ENCODE measurements around the gene CDX1.

Gene CDX1

DNA sequence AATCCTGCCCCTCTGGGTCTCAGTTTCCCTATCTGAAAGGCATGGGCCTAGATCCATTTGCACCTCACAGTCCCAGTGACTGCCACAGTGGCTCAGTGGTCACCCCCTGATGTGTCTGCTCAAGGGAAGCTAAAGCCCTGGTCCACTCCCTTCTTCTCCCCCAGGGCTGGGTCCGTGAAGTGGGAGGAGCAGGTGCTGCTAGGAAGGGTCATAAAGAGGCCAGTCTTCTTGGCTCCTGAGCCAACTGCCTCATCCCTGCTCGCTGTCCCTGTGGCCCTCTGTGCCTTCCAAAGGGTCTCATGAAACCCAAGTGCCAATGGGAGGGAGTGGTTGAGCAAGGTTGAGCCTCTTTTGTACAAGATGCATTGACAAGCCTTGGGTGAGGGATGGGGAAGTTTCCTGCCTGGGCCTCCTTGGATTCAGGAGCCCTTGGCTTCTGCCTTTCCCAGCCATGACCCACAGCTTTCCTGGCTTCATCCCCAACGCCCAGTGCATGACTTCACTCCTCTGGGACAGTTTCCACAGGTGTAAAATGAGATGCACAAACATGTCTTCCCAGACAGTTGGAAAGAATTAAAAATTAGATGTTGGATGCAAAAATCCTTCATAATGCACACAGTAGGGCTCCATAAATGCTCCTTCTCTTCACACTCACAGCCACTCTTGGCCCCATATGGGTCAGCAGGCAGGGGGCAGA lies 21.7 kb downstream of the CDX1 start:
- no peak overlapping the region for H3K4me3 ChIP-seq (ENCODE audit: low read depth, low read length)
- TF ChIP-seq, protein P1, sequence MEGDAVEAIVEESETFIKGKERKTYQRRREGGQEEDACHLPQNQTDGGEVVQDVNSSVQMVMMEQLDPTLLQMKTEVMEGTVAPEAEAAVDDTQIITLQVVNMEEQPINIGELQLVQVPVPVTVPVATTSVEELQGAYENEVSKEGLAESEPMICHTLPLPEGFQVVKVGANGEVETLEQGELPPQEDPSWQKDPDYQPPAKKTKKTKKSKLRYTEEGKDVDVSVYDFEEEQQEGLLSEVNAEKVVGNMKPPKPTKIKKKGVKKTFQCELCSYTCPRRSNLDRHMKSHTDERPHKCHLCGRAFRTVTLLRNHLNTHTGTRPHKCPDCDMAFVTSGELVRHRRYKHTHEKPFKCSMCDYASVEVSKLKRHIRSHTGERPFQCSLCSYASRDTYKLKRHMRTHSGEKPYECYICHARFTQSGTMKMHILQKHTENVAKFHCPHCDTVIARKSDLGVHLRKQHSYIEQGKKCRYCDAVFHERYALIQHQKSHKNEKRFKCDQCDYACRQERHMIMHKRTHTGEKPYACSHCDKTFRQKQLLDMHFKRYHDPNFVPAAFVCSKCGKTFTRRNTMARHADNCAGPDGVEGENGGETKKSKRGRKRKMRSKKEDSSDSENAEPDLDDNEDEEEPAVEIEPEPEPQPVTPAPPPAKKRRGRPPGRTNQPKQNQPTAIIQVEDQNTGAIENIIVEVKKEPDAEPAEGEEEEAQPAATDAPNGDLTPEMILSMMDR (IDR thresholded peaks at IDR 0.05; ENCODE audit: borderline replicate concordance, insufficient read depth, low read depth, low read length), result no peak

DNA sequence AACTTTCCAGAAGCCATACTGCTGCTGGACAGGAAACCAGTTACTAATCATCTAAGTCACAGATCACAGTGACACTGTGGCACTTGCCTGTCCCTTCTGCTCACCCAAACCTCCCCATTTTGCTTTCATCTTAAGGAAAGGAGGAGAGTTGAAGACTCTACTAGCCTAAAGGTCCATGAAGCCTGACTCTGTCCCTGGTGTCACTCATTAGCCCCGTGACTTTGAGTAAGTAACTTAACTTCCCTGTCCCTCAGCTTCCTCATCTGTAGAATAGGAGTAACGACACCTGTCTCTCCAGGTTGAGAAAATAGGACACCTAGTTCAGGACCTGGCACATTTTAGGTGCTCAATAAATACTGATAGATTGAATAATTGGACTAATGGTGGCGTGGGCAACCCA lies 22.7 kb downstream of the CDX1 start:
- no peak overlapping the region for H3K4me3 ChIP-seq (ENCODE audit: low read depth, low read length)
- TF ChIP-seq, protein P1 (IDR thresholded peaks at IDR 0.05; ENCODE audit: borderline replicate concordance, insufficient read depth, low read depth, low read length), result no peak

DNA sequence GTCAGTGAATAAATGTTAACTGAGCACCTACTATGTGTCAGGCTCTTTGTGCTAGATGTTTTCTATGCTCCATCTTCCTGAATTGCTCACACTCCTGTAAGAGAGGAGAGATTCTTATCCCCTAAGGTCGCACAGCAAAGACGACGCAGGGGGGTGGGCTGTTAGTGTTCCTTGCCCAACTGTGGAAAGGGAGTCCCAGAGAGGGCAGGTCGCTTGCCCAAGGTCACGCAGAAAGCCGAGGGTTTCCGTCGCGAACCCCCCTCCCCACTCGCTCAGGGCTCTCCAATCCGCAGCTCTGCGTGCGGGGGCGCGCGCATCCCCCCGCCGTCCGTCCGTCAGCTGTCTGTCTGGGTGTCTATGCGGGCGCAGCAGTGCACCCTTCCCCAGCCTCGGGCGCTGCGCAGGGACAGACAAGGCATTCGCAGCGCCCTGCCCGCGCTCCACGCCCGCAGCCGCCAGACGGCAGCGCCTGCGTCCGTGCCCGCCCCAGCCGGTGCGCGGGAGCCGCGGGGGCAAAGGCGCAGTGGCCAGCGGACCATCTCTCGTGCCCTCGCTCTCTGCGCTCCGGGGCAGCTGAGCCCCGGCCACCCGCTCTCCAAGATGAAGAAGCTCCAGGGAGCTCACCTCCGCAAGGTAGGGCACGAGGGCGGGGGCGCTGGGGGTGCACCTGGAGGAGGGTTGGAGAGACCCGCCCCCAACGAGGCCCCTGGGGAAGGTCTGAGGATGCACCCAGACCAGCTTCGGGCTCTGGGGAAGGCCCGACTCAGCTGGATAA lies 23.3 kb downstream of the CDX1 start, which contains the start of gene SLC6A7:
Gene SLC6A7, plus strand, starts transcription at position 335 of the 775 bp plus-strand sequence. Its CDS starts 266 bp downstream, at position 601.
- TF ChIP-seq, protein P1 (IDR thresholded peaks at IDR 0.05; ENCODE audit: borderline replicate concordance, insufficient read depth, low read depth, low read length), result no peak
- no peak within 1 kb of the TSS for H3K4me3 ChIP-seq (ENCODE audit: low read depth, low read length)

DNA sequence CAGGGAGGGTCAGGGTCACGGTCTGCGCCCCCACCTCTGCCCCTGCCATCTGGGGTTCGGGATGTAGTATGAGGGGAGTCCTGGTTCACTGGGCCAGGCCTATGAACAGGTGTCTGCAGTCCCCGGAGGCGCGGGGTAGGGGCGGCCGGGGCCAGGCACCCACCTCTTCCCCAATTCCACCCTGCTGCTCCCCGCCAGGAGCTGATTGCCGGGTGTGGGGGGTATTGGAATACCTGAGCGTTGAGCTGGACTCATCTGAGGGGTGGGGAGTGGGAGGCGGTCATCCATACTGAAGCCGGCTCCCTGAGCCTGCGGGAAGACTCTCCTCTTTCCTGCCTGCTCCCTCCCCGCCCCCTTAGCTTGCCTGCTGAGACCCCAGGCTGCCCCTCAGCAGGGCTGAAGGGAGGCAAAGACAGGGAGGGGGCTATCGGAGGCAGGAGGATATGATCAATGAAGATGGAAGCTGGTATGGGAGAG lies 24.0 kb downstream of the CDX1 start:
- TF ChIP-seq, protein P1 (IDR thresholded peaks at IDR 0.05; ENCODE audit: borderline replicate concordance, insufficient read depth, low read depth, low read length), result no peak
- no peak overlapping the region for H3K4me3 ChIP-seq (ENCODE audit: low read depth, low read length)

DNA sequence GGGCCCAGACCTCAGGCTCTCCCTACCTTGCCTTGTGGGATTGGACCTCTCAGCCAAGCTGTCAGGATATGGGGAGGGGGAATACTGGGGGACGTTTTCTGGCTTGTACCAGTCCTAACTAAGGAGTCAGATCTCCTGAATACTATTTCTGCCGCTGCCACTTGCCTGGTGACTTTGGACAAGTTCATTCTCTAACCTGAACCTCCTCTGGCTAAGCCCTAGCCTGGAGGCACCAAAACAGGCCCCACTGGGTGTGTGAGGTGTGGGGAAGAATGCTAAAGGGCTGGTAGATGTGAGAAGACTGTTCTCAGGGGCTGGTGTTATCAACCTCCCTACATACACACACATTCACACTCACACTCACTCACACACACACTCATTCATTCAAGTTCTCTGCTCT lies 24.4 kb downstream of the CDX1 start:
- no peak overlapping the region for H3K4me3 ChIP-seq (ENCODE audit: low read depth, low read length)
- TF ChIP-seq, protein P1 (IDR thresholded peaks at IDR 0.05; ENCODE audit: borderline replicate concordance, insufficient read depth, low read depth, low read length), result no peak

DNA sequence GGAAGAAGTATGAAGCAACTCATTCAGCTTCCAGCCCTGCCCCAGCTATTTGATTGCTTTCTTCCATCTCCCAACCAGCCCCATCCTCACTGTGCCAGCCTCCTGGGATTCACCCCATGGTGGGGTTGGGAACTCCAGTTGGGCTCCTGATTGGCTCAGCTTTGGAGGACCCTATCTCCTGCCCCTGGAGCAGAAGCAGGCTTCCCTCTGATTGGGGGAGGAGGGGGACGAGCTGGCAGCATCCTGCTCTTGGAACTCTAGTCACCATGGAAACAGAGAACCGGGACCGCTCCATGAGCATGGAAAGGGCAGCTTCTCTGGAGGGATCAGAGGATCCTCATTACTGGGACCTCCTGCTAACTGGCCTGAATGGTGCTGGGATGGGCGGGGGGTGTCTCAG lies 25.9 kb downstream of the CDX1 start:
- TF ChIP-seq, protein P1 (IDR thresholded peaks at IDR 0.05; ENCODE audit: borderline replicate concordance, insufficient read depth, low read depth, low read length), result no peak
- H3K4me3 ChIP-seq (ENCODE audit: low read depth, low read length), result no peak overlapping the region
